IPS-18a (cell line): ENCODE data around the gene MBIP.

Experiments used
- H3K27ac ChIP-seq: one replicate; pipeline ENCODE4 v1.5.1; 2013; ENCODE audit warnings: low read length
- H3K27me3 ChIP-seq: one replicate; pipeline ENCODE4 v1.6.1; 2013; ENCODE audit warnings: mild to moderate bottlenecking, low read length; ENCODE audit not compliant: control insufficient read depth, insufficient read depth
- H3K36me3 ChIP-seq: one replicate; pipeline ENCODE4 v1.6.1; 2013; ENCODE audit warnings: low read depth, low read length; ENCODE audit not compliant: control insufficient read depth
- H3K4me1 ChIP-seq: one replicate; pipeline ENCODE4 v1.6.1; 2013; ENCODE audit warnings: low read depth, low read length; ENCODE audit not compliant: control insufficient read depth
- H3K4me3 ChIP-seq: one replicate; pipeline ENCODE4 v1.5.1; 2013; ENCODE audit warnings: low read length
- H3K9ac ChIP-seq: one replicate; pipeline ENCODE4 v1.6.1; 2013; ENCODE audit warnings: mild to moderate bottlenecking, low read length, moderate library complexity
- H3K9me3 ChIP-seq: one replicate; pipeline ENCODE4 v1.6.1; 2013; ENCODE audit warnings: low read depth, low read length; ENCODE audit not compliant: control insufficient read depth

Gene MBIP

DNA sequence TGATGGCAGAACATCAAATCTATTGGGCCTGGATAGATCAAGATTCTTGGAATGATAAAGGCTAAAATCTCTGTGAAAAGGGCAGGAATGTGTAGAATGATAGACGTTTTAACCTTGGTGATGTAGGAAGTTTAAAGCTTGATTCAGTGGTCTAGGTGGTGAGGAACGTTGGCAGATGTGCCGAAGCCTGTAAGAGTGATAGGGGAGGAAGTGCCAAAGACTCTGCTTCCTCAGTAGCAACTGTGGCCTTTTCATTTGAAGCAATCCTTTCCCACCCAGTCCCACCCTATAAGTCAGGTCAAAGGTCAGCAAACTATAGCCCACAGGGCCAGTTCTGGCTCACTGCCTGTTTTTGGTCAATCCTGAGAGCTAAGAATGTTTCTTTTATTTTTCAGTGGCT, 62.2 kb downstream of the MBIP start:
- H3K4me1 ChIP-seq, result no peaks in the 10 kb centered on the region
- H3K36me3 ChIP-seq, result no peaks in the 10 kb centered on the region
- H3K9me3 ChIP-seq, result no peaks in the 10 kb centered on the region
- H3K27me3 ChIP-seq, result no peaks in the 10 kb centered on the region
- no peak overlapping the region for H3K4me3 ChIP-seq
- no peak overlapping the region for H3K9ac ChIP-seq
- H3K27ac ChIP-seq, result no peak overlapping the region

DNA sequence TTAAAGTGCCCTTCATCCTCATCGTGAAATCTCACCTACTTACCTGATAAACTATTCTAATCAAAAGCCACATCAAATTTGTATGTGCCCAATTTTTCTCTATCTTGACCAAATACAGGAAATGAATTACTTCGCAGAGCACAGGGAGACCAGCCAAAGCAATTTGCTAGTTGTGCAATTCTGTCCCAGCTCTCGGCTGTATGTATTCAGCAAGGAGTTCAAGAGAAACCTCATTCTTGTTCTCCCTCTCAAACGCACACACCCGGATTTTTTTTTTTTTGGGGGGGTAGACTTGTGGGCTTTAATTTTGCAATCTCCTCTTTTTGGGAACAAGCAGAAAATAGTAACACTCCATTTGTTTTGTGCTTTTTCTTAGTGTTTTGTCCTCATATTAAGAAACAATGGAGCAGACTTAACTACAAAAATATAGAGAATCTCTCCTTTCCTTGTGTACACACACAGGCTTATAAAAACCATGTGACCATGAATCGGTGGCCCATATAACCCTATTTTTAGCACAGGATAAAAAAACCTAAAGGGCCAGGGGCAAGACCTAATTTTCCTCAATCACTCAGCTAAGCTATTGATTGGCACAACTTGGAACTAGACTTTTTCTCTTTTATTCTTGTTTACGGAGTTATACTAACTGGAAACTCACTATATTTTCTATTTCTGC, 64.2 kb downstream of the MBIP start:
- Histone ChIP-seq H3K27ac (no peak overlapping the region), H3K4me1 (no peaks in the 10 kb centered on the region), H3K36me3 (no peaks in the 10 kb centered on the region), H3K9ac (no peak overlapping the region), H3K27me3 (no peaks in the 10 kb centered on the region), H3K9me3 (no peaks in the 10 kb centered on the region), H3K4me3 (no peak overlapping the region)

DNA sequence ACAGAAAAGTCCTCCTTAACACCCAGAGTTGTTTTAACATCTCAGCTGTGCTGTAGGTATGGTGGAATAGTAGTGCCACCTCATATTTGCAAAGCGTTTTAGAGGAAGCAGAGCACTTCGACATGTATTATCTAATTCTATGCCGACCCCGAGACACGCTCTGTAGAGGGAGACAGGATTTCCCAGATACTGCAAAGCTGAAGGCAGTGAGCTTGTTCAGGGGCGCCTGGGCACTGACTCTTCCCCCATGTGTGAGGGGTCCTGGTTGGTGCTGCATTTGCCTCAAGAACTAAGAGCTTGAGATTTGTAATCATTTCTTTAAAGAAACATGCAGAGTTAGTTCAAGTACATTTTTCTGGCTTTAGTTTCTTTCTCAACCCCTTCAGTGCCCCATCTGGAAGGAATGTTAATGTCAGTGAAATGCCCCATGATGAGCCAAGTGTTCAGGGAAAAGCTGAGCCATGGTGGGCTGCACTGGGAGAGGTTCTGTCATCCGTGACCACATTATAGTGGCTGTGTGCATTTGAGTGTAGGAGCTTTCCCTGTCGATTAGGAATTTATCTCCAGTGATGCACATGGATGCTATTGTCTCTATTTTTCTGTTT, 66.3 kb downstream of the MBIP start:
- H3K9ac ChIP-seq, result no peak overlapping the region
- no peaks in the 10 kb centered on the region for H3K27me3 ChIP-seq
- no peak overlapping the region for H3K4me3 ChIP-seq
- H3K27ac ChIP-seq, result no peak overlapping the region
- H3K9me3 ChIP-seq, result no peaks in the 10 kb centered on the region
- no peaks in the 10 kb centered on the region for H3K4me1 ChIP-seq
- H3K36me3 ChIP-seq, result no peaks in the 10 kb centered on the region
